GM19372 (cell line): ENCODE measurements around the gene NUCB2.
A peak's percentile ranks its signal among the peaks of the same experiment; 100 is the strongest.
"Not testable (repeated sequence)": the region's sequence is repeated elsewhere in the genome, so short reads cannot be mapped to it uniquely, and the experiment has no call there.

Experiments
- ATAC-seq: cut with Tn5 transposase; IDR thresholded peaks from one replicate; pipeline ENCODE4 v1.9.1; 2021; ENCODE audit warnings: mild to moderate bottlenecking, low read depth, moderate library complexity; ENCODE audit not compliant: unreplicated experiment

NUCB2 gene

DNA sequence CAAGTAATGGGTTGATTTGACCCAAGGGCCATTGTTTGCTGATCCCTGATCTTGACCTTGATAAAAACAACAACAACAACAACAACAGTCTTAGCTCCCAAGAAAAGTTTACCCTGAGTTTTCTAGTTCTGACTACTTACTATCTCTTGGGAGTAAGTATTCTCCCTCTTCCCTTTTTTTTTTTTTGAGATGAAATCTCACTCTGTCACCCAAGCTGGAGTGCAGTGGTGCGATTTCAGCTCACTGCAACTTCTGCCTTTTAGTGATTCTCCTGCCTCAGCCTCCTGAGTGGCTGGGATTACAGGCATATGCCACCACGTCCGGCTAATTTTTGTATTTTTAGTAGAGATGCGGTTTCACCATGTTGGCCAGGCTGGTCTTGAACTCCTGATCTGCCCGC lies 8.0 kb upstream of the NUCB2 start:
- not testable (repeated sequence) for ATAC-seq

DNA sequence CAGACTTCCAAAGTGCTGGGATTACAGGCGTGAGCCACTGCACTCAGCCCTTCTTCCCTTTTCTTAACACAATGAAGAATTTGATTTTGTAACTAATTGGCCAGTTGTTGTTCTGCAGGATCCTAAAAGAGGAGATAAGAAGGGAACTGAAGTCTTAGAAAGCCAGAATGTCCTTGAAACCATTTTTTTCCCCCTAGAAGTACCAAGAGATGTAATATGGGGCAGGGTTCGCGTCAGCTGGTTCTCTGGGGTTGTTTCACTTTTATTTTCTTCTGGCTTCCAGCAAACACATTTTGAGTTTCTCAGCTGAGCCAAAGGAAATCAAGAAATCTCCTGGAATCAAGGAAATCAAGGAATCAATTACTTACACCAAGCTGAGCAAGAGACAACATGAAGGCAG lies 7.6 kb upstream of the NUCB2 start:
- no peak for ATAC-seq

DNA sequence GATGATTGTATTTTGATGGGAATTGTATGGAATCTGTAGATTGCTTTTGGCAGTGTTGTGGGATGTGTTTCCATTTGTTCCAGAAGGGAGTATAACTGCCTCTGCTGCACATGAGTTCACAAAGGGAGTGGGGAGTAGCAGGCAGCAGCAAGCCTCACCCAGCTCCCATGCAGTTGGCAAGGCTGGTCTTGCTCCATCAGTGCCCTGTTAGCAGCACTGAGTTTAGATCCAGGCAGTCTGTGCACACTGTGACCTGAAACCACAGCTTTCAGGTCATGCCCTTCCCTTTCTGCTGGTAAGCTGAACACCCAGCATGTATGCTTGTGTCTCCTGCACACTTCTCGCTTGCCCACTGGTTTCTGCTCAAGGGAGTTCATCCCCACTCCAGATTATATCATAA lies 3.7 kb upstream of the NUCB2 start:
- no peak for ATAC-seq

DNA sequence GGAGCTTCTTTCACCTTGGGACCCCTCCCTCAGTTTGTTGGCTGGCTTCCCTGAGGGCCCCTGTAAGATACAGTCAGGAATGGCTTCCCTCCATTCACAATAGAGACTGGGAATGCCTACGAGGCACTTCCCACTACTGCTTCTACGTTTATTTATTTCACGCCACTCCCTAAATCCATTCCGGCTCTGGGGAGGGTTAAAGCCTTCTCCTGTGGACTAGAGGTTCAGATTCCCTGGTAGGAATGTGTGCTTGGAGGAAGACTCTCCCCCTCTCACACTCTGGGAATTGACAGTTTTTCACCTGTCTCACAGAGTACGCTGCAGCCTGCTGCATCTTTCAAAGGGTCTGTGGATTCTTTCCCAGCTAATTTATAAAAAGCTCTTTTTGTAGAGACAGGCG lies 3.3 kb upstream of the NUCB2 start:
- no peak for ATAC-seq

DNA sequence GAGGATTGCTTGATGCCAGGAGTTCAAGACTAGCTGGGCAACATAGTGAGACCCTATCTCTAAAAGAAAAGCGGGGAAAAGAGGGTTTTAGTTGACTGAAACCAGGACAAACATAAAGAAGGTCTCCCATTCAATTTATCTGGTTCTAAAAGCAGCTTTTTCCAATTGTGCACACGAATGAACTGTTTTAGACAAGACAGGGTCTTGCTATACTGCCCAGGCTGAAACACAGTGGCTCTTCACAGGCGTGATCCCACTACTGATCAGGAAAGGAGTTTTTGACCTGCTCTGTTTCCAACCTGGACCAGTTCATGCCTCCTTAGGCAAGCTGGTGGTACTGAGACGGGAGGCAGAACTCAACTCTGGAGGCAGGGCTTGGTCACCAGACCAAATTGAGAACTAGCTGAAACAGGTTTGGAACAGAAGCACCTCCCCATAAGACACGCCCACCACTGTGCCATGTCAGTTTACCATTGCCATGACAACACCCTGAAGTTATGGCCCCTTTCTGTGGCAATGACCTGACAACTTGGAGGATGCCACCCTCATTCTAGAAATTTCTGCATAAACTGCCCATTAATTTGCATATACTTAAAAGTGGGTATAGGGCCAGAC lies 2.8 kb upstream of the NUCB2 start:
- no peak for ATAC-seq

DNA sequence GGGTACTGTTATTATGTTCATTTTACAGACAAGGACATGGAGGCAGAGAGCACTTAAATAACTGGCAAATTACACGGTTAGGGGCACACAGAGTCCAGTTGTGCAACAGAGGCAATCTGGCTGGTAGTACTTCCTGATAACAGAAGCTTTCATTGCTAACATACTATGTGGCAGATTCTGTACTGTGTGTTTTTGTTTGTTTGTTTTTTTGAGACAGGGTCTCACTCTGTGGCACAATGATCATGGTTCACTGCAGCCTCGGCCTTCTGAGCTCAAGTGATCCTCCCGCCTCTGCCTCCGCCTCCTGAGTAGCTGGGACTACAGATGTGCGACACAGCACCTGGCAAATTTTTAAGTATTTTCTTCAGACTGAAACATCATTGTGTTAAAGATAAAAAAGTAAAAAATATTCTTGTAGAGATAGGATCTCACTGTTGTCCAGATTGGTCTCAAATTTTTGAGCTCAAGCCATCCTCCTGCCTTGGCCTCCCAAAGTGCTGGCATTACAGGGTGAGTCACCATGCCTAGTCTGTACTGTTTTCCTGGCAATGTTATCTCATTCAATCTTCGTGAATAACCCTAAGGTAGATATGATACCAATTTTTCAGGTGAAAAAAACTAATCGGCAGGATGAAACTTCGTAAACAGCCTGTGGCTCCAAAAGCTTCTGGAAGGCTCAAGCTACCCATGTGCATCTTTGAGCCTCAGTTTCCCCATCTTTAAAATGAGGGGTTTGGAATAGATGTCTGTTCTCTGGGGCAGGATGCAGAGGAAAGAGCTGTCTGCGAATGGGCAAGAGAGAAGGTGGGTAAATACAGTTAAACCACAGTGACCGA lies 921 bp upstream of the NUCB2 start:
- ATAC-seq, result no peak

DNA sequence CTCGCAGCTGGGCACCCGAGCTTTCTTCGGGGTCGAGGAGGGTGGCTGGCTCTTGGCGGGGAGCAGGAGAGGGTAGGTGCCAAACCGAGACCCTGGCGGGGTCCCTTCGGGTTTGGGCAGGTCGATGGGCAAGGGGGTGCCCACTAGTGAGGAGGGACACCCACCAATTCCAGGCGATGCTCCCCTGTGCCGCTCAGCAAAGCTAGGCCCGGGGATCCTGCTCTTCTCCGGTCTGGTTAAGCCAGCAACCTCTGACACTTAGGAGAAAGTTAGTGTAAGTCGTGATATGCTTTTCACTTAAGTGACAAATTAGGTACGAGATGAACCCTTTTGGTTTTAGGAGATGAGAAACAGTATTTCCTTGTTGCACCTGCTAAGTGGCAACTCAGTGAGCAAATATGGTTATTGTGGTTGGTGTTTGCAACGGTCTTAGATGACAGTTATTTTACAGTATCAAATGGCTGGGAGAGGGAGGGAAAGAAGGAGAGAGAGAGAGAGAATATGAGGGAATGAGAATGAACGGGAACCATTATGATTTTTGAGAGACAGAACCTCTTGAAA lies 565 bp downstream of the NUCB2 start:
- peak; percentile 10 for ATAC-seq

DNA sequence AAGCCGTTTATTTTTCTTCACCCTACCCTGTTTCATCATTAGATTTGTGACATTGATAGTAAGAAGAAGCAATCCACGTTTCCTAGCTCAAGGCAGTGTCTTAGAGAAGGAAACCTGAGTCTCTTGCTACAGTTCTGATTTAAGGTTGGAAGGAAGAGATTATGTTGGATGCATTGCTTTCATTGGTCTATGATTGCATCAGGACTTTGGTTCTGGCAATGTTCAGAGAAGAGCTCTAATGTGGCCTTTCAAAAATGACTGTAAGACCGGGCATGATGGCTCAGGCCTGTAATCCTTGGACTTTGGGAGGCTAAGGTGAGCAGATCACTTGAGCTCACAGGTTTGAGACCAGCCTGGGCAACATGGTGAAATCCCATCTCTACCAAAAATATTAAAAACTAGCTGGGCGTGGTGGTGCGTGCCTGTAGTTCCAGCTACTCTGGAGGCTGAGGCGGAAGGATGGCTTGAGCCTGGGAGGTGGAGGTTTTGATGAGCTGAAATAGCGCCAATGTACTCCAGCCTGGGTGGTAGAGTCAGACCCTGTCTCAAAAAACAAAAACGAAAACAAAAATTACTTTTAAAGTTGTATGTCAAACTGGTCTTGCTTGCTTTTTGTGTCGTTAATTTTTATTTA lies 4.1 kb downstream of the NUCB2 start:
- no peak for ATAC-seq

DNA sequence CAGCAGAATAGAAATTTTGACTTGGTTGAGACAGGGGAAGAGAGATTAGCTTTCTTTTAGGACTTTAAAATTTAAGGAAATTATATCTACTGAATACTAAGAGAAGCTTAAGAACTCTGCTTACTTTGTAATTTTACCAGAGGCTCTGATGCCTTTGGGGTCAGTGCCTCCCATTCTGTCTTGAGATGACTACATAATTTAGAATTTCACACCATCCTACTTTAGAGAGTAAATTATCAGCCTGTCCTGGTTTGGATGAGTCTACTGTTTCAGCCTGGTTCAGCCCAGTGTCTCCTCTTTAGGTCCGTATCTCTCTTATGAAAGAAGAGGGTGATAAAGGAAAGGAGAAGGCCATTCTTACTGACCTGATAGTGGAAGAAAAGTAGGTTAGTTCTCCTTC lies 9.8 kb downstream of the NUCB2 start:
- ATAC-seq, result no peak

DNA sequence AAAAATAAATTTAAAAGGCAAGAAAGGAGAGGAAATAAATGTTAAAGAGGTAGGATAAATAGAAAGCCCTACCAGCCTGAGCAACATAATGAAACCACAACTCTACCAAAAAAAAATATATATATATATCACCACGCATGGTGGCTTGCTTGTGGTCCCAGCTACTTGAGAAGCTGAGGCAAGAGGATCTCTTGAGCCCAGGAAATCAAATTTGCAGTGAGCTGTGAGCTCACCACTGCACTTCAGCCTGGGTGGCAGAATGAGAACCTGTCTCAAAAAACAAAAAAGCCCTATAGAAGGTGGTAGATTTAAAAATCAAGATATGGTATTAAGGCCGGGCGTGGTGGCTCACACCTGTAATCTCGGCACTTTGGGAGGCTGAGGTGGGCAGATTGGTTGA lies 10.5 kb downstream of the NUCB2 start:
- ATAC-seq, result no peak

DNA sequence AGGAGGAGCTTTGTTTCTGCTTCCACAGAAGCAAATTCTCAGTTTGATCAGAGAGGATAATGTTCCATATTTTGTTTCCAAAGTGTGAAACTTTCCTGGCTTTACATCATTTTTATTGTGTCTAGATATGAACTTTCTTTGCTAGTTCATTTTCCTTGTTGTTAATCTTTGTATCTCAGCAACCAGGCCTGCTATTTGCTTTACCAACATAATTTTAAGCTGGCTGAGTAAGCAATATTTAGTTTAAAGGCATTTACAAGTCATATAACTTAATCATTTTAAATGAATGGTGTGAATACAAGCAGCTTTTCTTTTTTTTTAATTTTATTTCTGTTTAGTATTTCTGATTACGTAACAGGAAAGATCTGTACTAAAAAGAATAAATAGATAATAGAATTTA lies 15.2 kb downstream of the NUCB2 start:
- no peak for ATAC-seq

DNA sequence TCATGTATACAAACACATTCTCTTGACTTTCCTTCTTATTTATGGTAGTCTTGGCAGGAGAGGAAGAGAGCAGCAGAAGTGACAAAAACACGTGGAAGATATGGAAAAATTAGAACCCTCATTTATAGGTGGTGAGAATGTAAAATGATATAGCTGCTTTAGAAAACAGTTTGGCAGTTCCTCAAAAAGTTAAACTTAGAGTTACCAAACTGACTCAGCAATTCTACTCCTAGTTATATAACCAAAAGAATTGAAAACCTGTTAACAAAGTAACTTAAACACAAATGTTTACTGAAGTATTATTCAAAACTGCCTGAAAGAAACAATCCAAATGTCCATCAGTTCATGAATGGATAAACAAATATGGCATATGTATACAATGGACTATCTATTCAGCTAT lies 16.8 kb downstream of the NUCB2 start:
- ATAC-seq, result no peak

DNA sequence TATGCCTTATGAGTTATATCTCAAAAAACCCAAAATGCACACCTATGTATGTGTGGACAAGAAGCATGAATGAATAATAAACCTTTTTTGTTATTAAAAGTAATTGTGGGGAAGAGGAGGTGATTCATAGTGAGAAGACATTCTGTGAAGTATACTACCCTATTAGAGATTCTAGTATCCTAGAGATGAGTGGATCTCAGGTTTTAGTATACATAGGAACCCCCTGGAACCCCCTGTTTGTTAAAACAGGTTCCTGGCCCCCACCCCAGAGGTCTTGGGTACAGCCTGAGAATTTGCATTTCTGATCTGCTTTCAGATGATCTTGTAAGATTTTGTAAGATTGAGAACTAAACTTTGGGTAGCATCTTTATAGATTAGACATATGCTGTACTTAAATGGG lies 17.5 kb downstream of the NUCB2 start:
- ATAC-seq, result no peak

DNA sequence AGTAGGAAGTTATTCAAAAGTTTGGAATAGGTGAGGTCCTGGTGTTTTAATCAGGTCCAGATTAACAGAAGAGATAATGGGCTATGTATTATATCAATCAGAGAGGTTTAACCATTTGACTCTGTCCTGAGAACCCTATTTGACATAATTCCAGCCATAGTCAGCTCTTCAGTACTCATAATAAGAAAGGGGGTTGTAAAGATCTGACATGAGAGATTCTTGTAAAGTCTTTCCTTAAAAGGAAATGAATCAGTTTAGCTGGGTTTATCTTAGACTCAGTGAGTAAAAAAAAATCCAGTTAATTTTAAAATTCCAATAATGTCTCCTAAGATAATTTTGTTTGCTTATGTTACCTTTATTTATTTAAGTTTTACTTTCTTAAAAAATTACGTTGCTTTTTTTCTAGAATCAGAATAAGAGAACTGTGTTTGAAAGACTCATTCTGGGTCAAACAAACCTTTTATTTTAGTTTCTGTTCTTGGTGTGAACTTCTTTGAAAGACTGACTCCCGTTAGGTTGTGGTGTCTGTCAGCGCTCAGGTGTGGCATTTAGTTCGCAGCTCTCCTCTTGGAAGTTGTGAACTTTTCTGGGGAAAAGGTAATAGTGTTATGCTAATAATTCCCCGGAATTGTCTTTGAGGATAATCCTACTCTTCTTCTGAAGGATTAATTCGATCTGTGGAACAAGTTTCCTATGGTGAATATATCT lies 20.5 kb downstream of the NUCB2 start:
- no peak for ATAC-seq

DNA sequence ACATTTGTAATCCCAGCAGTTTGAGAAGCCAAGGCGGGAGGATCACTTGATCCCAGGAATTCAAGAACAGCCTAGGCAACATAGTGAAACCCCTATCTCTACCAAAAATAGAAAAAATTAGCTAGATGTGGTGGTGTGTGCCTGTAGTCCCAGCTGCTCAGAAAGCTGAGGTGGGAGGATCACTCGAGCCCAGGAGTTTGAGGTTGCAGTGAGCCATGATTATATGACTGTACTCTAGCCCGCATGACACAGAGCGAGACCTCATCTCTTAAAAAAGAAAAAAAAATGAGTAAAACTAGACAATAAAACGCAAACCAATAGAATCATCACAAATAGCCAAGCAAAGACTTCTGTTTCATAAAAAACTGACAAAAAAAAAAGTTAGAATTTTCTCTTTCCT lies 21.8 kb downstream of the NUCB2 start:
- peak; percentile 77 for ATAC-seq

DNA sequence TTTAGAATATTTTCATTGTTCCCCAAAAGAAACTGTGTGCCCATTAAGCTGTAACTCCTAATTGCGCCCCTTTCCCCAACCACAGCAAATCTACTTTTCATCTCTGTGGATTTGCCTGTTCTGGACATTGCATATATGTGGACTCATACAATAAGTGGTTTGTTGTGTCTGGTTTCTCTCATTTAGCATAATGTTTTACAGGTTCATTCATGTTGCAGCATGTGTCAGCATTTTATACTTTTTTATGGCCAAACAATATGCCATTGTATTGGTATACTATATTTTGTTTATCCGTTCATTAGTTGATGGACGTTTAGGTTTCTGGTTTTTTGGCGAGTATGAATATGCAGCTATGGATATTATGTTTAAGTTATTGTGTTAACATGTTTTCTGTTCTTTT lies 23.8 kb downstream of the NUCB2 start:
- no peak for ATAC-seq

DNA sequence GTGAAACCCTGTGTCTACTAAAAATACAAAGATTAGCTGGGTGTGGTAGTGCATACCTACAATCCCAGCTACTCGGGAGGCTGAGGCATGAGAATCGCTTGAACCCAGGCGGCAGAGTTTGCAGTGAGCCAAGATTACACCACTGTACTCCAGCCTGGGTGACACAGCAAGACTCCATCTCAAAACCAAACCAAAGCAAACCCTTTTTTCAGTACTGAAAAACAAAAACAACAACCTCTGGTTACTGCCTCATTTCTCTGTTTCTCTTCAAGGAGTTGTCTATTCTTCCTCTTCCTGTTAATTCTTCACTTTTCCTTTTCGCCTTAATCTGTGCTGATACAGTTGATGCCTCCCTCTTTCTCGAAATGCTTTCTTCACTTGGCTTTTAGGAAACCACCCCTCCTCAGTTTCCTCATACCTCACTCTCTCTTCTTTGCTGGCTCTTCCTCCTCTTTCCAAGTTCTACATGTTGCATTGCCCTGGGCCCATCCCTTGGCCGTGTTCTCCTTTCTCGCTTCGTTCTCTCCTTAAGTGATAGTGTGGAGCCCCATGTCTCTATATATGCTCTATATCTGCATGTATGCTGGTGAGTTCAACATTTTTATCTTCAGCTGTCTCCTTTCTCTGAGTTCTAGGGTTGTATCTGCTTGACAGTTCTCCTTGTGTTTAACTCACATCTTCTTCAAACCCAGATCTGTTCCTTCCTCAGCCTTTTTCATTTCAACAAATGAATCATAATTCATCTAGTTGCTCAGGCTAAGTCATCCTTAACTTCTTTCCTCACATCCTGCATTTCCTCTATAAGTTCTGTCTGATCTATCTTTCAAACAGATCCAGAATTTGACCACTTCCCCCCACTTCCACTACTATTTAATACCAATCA lies 37.1 kb downstream of the NUCB2 start:
- ATAC-seq, result no peak

DNA sequence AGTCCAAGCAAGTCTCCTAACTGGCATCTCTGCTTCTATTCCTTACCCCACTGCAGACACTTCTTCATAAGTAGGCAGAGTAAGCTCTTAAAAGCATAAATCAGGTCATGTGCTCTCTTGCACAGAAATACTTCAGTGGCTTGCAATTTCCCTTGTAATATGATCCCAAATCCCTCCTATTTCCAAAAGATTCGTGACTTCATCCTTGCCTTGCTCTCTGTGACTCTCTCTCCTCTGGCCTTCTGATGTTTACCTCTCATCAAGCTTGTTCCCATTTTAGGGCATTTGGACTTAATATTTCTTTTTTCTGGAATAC lies 37.7 kb downstream of the NUCB2 start:
- ATAC-seq, result no peak

DNA sequence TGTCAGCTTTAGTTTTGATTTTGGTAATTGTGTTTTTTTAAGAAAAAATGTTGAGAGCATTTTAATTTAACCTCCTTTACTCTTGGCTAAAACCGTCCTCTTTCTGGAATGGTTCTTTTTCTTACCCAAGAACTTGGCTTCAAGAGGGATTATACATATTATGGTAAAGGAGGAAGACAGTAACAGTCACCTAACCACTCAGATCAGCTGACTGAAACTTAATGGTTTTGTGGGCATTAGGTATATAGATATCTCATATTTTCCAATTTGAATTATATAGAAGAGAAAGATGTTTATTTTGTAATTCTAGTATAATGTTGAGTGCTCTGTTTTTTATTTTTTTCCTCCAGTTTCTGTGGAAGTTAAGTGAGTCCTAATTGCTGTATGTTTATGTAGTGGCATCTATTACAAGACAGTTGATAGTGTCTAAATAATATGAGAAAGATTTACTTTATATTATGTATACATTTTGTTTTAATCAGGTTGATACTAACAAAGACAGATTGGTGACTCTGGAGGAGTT lies 38.4 kb downstream of the NUCB2 start:
- no peak for ATAC-seq
